GM18519 (cell line): Measurements from ENCODE around the gene PCDH12.
A peak's percentile ranks its signal among the peaks of the same experiment; 100 is the strongest.

Experiments used
- ATAC-seq: cut with Tn5 transposase; IDR thresholded peaks from one replicate; pipeline ENCODE4 v1.9.1; 2021; ENCODE audit warnings: mild to moderate bottlenecking, moderate library complexity; ENCODE audit not compliant: unreplicated experiment, low FRiP score

The PCDH12 gene

DNA sequence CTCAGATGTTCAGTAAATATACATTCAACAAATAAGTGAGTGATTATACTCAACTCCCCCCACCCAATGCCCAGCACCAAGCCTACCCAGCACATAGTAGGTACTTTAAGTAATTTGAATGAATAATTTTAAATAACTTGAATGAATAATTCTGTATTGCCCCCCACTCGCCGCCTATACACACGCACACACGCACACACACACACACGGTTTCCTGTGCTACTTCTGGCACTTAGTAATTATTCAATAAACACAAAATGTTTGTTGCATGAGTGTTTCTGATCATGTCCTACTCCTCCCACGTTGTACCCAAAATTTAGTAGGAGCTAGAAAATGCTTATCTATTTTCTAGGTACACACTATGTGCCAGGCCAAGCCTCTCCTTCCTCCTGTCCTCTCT is 16.2 kb downstream of the PCDH12 start:
- no peak for ATAC-seq

DNA sequence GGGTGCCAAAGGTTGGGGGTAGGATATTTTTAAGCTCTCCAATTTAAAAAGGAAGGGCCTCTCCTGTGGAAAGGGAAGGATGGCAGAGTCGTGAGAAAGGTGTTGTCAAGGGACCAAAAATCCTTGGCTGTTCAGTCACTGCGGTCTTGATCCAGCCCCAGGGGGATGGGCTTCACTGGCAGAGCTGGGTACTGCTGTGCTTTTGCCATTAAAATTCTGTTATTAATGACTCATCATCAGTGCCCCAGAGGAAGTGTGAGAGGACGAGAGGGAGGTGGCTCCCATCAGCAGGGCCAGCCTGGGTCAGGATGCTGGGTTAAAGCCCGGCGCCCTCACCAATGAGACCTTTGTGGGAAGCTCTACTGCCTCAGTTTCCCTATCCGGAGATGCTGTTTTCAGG is 16.7 kb downstream of the PCDH12 start:
- ATAC-seq, result no peak

DNA sequence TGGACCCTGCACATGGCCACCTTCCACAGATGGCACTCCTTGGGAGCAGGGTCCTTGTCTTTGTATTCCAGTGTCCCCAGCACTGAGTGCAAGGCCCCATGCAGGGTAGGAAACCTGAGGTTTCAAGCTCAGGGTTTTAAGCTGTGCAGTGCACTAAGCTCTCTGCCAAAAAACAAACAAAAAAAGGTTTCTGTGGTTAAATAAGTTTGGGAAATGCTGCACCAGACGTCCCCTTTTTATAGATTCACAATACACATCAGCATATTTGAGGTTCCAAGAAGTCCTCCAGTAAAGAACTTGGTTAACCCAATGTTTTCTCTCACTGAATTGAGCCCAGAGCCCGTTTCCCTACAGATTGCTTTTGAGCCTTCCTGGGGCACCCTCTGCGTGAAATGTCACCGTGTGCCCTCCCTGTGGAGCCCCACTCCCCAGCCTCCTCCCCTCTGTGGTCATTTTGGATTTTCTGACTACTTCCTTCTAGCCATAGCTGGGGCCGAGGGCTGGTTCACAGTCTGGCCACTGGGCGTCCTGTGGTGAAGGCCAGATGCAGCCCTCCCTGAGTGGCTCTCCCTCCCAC is 17.2 kb downstream of the PCDH12 start:
- ATAC-seq, result no peak

DNA sequence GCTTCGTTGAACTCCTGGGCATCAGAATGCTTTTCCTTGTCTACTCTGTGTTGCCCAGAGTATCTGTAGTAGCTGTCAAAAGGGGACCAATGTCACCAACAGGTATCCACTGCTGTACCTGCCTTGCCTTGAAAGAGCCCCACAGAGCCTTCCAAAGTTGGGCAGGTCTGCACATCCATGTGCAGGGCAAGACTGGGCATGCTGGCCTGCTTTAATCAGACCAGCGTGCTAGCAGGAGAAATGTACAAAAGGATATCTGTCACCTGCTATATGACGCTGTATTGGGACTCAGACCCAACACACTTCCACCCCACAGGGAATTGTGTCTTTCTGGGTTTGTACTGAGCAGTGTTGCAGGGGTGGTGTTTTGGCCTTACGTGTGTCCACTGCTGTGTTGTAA is 22.5 kb downstream of the PCDH12 start:
- ATAC-seq, result no peak

DNA sequence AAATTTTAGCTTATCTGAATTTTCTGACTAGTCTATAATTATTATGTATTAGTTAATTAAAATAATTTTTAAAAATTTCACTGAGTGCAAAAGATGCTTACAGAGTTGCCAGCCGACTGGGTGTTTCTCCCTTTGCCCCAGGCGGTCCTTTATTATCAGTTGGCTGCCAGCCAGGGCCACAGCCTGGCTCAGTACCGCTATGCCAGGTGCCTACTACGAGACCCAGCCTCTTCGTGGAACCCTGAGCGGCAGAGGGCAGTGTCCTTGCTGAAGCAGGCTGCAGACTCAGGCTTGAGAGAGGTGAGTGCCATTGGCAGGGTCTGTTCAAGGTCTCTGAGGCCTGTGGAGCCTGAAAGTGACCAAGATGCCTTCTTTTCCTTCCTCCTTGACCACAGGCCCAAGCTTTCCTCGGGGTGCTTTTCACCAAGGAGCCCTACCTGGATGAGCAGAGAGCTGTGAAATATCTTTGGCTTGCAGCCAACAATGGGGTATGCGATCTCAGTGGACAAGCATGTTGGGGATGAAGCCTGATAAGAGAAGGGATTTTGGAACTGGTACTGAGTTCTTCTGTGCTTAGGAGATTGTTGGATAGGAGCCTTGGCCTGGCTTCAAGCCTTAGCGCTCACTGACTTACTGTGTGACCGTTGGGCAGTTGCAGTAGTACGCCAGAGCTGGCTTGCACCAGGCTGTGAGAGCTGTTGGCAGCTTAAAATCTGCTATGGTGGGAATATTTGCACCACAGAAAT is 23.7 kb downstream of the PCDH12 start:
- no peak for ATAC-seq

DNA sequence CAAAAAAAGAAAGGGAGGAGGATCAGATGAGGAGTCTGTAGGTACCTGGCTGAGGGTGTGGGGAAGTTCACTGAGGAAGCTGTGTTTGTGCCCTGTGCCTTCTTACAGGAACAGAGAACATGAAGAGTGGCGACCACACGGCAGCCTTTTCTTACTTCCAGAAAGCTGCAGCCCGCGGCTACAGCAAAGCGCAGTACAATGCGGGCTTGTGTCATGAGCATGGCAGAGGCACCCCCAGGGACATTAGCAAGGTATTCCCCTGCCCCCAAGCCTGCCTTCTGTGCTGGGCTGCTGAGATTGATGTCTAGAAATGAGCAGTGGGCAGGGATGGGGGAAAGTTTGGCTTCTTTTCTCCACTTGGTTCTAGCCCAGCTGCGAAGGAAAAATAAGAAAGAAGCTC is 24.9 kb downstream of the PCDH12 start:
- ATAC-seq, result no peak

DNA sequence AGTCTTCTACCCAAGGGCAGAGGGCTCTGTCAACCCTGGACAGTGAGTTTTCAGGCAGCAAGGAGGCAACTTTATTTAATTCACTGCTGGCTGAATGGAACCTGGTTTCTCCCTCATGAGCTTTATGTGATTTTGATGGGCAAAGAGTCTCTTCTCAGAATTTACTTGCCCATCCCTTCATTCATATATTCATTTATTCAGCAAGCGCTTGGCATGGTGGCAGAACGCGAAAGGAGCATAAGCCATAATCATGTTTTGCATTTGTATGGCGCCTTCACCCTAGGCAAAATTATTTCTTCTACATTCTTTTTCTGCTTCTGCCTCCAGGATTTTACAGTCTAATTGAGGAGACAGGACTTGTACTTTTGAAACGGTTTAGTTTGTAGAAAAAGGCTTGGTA is 26.3 kb downstream of the PCDH12 start:
- no peak for ATAC-seq

DNA sequence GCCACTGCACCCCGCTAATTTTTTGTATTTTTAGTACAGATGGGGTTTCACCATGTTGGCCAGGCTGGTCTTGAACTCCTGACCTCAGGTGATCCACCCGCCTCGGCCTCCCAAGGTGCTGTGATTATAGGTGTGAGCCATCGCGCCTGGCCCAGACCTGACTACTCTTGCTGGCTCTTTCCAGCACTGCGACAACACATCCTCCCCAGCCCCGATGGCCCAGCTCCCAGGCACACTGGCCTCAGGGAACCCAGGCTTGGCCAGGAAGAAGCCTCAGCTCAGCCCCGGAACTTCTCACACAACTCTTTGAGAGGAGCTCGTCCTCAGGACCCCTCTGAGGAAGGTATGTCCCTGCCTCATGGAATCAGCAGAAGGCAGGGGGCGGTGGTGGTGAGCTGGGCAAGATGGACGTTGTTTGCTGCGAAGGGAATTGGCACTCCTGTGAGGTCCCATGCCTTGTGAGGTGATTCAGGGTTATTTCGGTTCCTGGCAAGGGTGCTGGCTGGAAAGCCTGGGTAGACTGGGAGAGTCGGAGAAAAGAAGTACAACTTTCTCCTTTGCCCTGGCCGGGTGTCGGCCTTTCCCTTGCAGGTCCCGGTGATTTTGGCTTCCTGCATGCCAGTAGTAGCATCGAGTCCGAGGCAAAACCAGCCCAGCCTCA is 28.5 kb downstream of the PCDH12 start:
- ATAC-seq, result no peak

DNA sequence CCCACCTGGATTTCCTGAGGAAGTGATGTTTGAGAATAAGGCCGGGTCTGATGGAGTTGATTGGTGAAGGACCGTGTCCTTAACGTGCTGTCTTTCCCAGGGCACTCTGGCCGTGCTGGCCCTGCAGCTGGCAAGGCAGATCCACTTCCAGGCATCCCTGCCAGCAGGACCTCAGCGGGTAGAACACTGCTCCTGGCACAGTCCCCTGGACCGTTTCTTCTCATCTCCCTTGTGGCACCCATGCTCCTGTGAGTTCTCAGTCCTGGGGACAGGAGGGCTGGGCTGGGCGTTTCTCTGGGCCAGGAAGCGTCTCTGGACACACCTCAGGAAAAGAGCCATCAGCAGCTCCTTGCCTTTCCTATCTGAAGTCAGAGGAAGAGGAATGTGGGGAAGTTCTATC is 30.0 kb downstream of the PCDH12 start:
- no peak for ATAC-seq

DNA sequence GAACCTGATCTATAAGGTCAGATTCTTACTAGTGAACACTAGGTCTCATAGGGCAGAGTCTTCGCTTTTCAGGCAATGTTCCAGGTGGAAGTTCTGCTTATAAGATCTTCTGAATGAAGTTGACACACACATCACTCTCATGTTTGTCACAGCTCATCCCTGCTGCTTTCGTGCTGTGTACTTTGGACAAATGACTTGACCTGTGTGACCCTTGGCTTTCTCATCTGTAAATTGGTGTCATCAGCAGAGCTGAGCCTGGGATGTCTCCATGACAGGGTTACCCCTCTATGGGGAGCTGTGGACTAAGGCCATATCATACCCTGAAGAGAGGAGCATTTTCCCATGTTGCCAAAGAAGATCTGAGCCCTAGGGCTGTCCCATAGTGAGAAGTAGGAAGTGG is 31.6 kb downstream of the PCDH12 start:
- ATAC-seq, result no peak

DNA sequence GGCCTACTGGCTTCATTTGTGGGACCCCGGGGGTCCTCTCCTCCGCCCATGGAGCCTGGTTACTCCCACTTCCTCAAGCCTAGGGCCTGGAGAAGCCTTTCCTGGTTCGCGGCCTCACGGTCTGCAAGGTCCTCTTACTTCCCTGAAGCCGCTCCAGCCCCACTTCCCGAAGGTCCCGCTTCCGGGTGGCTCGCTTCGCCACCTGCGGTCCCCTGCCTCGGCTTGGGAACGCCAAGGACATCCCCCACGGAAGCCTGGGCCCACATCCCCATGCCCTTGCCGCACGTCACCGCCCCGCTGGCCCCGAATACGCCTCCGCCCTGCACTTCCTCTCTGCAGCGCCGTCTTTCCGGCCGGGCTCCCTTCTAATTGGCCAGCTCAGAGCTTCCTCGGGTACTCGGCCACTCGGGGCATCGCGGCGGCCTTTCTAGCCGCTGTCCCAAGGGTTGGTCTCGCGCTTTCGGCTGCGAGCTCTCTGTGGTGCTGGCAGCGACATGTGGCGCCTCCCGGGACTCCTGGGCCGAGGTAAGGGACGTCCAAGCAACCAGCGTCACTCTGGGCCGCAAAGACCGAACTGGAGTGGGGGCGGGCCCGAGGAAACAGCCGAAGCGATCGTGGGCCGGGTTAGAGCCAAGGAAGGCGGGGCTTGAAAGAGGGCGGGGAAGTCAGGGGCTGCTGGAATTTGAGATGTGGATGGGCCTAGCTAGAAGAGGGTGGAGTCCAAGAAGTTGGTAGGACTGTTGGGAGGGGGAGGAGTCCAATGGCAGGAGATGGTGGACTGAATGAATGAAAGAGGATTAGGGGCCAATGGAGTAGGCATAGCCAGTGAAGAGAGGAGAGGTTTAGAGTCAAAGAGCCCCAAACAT is 34.3 kb downstream of the PCDH12 start, which contains the start of gene DELE1:
Gene DELE1, plus strand, starts transcription at position 424 of the 866 bp plus-strand sequence. Its CDS starts 71 bp downstream, at position 495.
- peak; percentile 95 for ATAC-seq

DNA sequence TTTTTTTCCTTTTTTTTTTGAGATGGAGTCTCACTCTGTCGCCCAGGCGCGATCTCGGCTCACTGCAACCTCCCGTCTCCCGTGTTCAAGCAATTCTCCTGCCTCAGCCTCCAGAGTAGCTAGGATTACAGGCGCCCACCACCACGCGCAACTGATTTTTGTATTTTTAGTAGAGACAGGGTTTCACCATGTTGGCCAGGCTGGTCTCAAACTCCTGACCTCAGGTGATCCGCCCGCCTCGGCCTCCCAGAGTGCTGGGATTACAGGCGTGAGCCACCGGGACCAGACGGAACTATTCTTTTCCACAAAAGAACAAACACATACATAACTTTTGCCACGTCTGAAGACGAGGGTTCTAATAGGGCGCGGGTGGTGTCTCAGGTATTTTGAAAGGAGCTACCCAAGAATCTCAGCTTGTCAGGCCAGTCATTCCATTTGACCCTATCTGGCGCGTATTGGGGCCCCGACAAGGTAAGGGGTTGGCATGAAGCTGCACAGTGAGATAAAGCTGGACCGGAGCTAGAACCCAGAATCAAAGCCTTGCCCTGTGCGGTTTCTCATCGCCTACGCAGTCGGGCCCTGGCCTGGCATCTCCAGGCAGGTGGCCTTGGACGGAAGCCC is 35.1 kb downstream of the PCDH12 start:
- ATAC-seq, result peak; percentile 2

DNA sequence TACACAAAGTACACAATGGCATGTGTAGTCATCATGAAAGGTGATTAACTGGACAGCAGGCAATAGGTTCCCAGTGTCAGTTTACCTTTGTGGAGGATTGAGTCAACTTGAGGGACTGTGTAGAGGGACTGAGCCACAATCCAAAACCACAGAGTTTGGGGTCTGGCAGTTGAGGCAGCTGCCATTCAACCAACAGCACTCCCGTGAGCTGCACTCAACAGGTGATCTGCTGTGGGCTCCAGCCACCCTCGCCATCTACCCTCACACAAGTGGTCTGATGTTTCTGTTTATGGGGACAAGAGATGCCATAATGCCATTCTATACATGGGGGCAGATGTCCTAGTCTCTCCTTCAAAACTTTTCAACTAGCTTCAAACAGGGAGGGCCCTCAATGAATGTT is 37.2 kb downstream of the PCDH12 start:
- no peak for ATAC-seq

DNA sequence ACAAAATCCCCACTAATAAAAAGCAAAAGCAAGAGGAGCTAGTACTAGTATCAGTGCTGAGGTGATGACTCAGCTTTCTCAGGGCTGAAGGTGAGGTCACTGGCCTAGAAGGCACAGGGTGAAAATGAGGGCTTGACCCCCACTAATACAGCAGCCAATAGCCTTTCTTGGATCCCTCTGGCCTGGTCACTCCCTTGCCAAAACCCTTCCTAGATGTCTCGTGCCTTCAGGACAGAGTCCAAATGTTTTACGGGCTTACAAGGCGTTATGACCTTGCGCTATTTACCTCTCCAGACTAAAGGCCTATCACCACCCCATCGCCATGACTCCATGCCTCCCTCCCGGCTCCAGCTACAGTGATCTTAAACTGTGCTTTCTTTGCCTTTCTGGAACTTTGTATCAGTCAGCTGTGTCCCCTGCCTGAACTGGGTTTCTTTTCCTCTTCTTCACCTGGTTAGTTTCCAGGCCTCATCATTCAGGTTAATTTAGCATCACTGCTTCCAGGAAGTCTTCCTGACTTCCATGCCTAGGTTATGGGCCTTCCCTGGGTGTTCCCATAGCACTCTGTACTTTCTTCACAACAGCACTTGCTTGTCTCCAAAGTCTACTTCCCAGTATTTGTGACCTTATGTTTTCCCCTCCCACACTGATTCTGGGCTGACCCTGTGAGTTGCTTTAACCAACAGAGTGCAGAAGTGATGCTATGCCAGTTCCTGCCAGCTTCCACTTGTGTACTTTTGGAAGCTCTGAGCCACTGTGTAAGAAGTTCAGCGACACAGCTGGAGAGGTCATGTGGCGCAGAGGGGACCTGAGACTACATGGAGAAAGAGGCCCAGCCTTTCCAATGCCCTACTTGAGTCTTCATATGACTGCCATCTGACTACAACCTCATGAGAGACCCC is 38.5 kb downstream of the PCDH12 start:
- no peak for ATAC-seq

DNA sequence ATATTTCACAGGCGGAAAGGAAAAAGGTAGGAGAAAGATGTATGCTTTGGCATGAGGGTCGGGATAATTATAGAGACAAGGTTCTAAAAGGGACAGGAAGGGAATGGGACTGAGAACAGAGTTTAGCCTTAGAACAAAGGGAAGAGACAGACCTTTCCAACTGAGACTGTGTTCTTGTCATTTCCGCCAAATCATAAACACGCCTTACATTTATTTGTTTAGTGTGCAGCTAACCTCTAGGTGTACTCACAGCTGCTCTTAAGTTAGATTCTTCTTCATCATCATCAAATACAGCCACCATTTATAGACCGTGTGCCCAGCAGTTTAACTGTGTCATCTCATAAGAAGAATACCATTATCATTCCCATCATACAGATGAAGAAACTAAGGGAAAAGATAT is 40.2 kb downstream of the PCDH12 start:
- no peak for ATAC-seq

DNA sequence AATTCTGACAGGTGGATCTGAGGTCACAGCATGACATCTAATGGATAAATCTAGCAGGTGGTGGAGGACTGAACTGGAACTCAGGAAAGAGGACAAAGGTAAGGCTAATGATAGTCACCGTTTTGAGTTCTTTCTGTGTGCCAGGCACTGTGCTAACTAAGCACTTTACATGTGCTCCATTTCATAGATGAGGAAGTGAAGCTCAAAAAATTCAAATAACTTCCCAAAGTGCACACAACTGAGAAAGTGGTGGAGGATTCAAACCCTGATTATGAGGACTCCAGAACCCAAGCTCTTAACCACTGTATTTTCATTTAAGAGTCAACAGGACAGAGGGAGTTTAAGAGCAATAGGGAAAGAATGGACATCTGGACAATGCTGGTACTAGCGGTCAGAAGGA is 41.5 kb downstream of the PCDH12 start:
- ATAC-seq, result no peak

DNA sequence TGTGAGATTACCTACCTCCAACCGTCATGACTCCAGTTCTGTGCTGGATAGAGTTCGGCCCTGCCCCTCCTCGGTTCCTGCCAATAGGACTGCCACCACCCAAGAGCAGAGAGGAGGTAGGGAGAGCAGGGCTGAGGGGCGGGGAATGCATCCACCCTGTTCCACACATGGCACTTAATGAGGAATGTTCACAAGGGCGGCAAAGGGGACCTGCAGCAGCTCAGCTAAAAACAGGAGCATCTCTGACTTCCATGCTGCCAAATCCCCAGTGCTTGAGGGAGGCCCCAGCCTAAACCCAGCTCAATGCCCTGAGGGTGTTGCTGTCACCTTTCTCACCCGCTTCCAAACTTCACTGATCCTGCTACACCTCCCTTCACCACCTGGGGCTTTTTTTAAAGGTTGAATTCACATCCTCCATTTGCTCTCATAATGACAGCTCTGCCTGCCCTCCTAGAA is 42.1 kb downstream of the PCDH12 start:
- ATAC-seq, result no peak

DNA sequence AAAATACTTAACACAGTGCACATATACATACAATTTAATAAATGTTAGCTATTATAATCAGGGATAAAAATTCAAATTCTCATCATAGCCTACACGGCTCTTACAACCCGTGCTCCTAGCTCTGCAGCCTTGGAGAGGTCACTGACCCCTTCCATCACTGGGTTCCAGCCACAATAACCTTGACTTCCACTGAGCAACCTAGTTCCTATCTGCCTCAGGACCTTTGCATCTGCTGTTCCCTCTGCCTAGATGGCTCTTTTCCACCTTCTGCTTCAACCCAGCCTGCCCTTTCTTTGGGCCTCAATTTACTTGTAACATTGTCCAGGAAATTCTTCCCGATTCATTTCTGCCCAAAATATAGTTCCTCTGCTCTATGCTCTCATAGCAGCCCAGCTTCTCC is 43.2 kb downstream of the PCDH12 start:
- ATAC-seq, result no peak

DNA sequence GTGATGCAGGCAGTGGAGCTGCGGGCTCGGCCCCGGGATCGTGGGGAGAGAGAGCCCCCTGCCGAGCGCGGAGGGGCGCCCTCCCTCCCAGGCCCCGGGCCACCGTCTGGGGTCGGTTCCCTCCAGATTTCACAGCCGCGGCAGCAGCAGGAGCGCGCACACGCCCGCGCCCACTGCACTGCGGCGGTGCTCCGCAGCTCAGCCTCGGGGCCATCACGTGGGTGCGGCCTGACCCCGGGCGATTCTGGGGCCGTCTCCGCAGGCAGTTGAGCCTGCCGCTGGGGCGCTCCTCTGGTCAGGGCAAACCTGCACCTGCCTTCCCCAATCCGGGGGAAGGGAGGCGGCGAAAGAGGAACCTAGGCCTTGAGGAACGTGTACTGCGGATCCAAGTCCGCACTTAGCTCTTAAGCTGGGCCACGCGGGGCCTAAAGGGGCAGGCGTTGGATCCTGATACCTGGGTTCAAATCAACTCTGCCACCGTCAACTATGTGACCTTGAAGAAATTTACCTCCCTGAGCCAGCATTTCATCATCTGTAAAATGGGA is 43.7 kb downstream of the PCDH12 start:
- no peak for ATAC-seq
